Stimulated activated CD4-positive, alpha-beta T cell treated with anti-CD3 and anti-CD28 coated beads, Interleukin-12 subunit alpha, Interleukin-12 subunit beta, amount 100 ng/mL, for 24 hours (primary cell): ENCODE data around the gene CRYL1.

Experiments used
- DNase-seq, 2 experiments: peaks; one replicate each; pipeline ENCODE4 v3.0.0-alpha.2; 2020; ENCODE audit warnings: low read depth in 2 of 2

The CRYL1 gene

GRCh38 chr13:20399961-20400360, 125.7 kb downstream of the CRYL1 start:
- DNase-seq: no peak

- no peak for DNase-seq
Observed at GRCh38 chr13:20399515-20399914, 126.1 kb downstream of the CRYL1 start.

- DNase-seq: no peak
Observed at GRCh38 chr13:20398459-20398858, 127.2 kb downstream of the CRYL1 start.

- no peak for DNase-seq
Observed at GRCh38 chr13:20397896-20398295, 127.8 kb downstream of the CRYL1 start.

- DNase-seq: no peak
Observed at GRCh38 chr13:20395061-20395916, 130.4 kb downstream of the CRYL1 start.

GRCh38 chr13:20394506-20394905, 131.2 kb downstream of the CRYL1 start:
- DNase-seq: no peak

- DNase-seq: no peak
Observed at GRCh38 chr13:20394169-20394501, 131.5 kb downstream of the CRYL1 start.

GRCh38 chr13:20393273-20394168, 132.1 kb downstream of the CRYL1 start:
- DNase-seq: no peak

GRCh38 chr13:20392530-20392929, 133.1 kb downstream of the CRYL1 start:
- no peak for DNase-seq

- no peak for DNase-seq
Observed at GRCh38 chr13:20391597-20392452, 133.8 kb downstream of the CRYL1 start.

GRCh38 chr13:20390526-20391175, 135.0 kb downstream of the CRYL1 start:
- DNase-seq: no peak

GRCh38 chr13:20389696-20390525, 135.7 kb downstream of the CRYL1 start:
- no peak for DNase-seq

- no peak for DNase-seq
Observed at GRCh38 chr13:20388184-20388583, 137.5 kb downstream of the CRYL1 start.

- no peak for DNase-seq
Observed at GRCh38 chr13:20387441-20387971, 138.2 kb downstream of the CRYL1 start.

GRCh38 chr13:20387006-20387405, 138.7 kb downstream of the CRYL1 start:
- no peak for DNase-seq

GRCh38 chr13:20383058-20383457, 142.6 kb downstream of the CRYL1 start:
- DNase-seq: no peak

GRCh38 chr13:20381401-20381800, 144.3 kb downstream of the CRYL1 start:
- DNase-seq: no peak

- DNase-seq: no peak
Observed at GRCh38 chr13:20378721-20379120, 146.9 kb downstream of the CRYL1 start.

GRCh38 chr13:20377720-20378119, 147.9 kb downstream of the CRYL1 start:
- DNase-seq: no peak

- DNase-seq: no peak
Observed at GRCh38 chr13:20375871-20376270, 149.8 kb downstream of the CRYL1 start.
